ENCODE data around the gene RABEPK.
"Not testable (repeated sequence)": the region's sequence is repeated elsewhere in the genome, so short reads cannot be mapped to it uniquely, and the experiment has no call there.

RABEPK gene

DNA sequence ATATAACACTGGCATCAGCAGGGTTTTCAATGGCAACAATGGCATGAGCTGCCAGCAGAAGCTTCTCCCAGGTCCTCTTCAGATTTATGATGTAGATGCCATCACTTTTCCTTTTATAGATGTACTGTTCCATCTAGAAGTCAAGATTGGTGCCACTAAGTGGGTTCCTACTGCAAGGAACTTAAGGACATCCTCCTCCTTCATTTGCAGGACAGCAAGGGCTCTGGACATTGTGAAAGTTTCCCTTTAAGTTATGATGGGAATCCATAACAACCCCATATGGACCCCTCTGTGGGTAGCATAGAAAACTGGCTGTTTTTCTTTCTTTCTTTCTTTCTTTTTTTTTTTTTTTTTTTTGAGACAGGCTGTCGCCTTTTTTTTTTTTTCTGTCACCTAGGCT is 4.8 kb upstream of the RABEPK start:
- not testable (repeated sequence) for DNase-seq (ENCODE audit: low read depth)

DNA sequence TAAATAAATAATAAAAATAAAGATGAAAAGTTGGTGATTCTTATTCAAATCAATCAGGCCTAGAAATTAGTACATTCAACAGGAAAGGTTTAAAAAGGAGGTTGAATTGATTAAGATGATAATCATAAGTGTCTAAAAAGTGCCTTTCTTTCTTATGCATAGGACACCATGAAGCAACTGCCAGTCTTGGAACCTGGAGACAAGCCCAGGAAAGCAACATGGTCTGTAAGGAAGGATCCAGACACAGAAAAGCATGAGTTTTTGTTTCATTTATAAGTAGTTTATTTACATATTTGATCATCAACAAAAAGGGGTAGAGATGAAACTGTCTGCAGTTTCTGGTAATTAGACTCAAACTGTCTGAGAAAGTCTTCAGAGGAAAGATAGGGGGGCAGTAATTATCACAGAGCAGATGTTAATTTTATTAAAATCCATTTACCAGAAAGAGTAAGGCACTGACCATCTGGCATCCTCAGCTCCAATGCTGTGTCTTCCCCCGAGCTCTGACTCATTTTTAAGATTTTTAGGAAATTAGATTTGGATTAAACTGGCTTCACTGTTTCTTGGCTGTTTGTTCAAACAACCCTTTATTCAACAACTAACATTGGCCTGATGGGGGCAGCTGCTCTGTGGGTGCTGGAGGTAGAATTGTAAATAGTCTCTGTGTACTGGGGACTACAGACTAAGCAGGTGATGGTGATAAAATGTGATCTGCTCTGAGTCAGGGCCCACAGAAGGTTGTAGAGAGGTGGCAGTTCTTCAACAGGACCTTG is 2.7 kb downstream of the RABEPK start:
- DNase-seq (ENCODE audit: low read depth), result no peak

DNA sequence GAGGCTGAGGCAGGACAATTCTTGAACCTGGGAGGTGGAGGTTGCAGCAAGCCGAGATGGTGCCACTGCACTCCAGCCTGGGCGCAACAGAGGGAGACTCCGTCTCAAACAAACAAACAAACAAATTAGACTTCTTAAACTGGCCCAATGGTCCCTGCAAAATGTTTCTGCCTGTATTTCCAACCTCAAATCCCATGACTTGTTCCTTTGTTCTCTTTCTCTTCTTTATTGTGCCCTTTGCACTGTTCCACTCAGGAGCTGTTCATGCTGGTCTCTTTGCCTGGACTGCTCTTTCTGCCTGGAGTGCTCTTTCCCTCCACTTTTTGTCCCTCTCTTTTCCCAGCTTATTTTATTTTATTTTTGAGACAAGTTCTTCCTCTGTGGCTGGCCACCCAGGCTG is 4.1 kb downstream of the RABEPK start:
- DNase-seq (ENCODE audit: low read depth), result no peak

DNA sequence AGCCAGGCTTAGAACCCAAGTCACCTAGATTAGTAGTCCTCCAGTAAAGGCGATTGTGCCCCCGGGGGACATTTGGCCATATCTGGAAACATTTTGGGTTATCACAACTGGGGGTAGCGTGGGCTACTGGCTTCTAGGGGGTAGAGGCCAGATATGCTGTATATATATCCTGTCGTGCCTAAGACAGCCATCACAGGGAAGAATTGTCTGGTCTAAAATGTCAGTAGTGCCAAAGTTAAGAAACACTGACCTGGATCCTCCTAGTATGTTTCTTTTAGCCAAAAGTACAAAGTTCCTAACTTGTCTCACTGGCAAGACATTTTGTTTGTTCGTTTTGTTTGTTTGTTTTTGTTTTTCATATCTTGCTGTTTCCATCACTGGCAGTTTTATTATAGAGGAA is 13.8 kb downstream of the RABEPK start:
- no peak for DNase-seq (ENCODE audit: low read depth)

DNA sequence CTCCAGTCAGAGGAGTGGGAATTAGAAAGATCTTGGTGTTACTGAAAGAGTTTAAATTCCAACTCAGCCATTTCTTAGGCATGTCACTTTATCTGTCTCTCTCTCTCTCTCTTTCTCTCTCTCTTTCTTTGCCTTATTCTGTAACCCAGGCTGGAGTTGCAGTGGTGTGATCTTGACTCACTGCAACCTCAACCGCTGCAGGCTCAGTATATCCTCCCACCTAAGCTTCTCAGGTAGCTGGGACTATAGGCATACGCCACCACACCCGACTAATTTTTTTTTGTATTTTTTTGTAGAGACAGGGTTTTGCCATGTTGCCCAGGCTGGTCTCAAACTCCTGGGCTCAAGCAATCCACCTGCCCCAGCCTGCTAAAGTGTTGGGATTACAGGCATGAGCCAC is 18.3 kb downstream of the RABEPK start:
- DNase-seq (ENCODE audit: low read depth), result no peak

DNA sequence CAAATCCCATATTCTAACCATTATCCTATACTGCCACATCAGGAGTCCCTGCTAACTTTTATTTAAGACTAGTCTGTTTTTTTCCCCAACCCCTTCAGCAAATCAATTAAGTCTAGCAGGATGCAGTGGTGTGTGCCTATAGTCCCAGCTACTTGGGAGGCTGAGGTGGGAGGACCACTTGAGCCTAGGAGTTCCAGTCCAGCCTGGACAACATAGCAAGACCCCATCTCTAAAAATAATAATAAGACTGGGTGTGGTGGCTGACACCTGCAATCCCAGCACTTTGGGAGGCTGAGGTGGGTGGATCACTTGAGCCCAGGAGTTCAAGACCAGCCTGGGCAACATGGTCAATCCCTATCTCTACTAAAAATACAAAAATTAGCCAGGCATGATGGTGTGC is 24.5 kb downstream of the RABEPK start:
- DNase-seq (ENCODE audit: low read depth), result not testable (repeated sequence)

DNA sequence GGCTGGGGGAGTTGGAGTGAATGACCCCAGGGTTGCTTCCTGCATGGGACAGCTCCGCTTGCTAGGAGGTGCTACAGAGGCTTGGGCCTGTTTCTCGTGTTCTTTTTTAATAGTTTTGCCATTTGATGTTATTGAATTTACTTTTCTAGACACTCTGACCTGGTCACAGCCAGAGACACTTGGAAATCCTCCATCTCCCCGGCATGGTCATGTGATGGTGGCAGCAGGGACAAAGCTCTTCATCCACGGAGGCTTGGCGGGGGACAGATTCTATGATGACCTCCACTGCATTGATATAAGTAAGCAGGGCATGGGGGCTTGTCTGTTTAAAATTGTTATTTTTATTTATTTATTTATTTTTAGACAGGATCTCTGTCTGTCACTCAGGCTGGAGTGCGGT is 27.4 kb downstream of the RABEPK start:
- no peak for DNase-seq (ENCODE audit: low read depth)

DNA sequence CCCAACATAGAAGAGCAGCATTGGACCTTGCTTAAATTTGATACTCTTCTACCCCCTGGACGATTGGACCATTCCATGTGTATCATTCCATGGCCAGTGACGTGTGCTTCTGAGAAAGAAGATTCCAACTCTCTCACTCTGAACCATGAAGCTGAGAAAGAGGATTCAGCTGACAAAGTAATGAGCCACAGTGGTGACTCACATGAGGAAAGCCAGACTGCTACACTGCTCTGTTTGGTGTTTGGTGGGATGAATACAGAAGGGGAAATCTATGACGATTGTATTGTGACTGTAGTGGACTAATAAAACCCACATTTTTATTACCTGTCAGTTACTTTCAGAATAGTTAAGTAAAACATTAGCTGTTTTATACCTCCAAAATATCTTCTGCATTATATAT is 33.3 kb downstream of the RABEPK start:
- no peak for DNase-seq (ENCODE audit: low read depth)

DNA sequence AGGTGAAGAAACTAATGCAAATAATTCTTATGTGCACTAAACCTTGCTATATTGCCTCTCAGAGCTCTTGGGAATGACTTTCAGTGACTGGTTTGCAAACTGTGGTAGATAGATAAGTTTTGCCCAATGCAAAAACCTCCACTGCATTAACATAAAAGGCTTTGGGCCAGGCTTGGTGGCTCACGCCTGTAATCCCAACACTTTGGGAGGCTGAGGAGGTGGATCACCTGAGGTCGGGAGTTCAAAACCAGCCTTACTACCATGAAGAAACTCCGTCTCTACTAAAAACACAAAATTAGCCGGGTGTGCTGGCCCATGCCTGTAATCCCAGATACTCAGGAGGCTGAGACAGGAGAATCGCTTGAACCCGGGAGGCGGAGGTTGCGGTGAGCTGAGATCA is 33.8 kb downstream of the RABEPK start:
- not testable (repeated sequence) for DNase-seq (ENCODE audit: low read depth)

DNA sequence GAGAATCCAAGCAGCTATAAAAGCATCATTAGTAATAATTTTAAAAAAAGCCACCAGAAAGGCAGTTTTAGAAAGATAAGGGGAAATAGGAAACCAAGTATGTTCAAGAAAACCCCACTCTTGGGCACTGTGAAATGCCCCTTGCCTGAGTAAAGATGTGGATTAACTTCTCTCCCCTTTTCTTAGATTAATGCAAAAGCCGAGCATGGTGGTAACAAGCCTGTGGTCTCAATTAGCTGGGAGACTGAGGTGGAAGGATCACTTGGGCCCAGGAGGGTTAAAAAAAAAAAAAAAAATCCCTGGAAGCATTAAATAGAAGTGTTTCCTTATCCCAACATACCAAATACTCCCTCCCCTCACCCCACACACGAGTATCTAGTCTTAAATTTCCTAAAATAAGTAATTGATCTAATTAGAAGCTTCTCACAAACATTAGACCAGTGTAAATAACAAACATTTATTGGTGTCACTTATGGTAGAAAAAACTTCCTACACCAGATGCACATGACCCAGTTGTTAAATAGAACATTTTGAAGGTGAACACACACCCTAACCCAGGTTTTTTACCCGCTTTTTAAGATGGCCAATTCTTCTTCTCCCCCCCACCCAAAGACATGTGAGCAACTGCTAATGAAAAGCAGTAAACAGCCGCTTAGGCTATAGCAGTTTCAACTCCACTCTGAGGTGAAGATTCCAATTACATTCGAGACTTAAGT is 35.6 kb downstream of the RABEPK start:
- DNase-seq (ENCODE audit: low read depth), result no peak

DNA sequence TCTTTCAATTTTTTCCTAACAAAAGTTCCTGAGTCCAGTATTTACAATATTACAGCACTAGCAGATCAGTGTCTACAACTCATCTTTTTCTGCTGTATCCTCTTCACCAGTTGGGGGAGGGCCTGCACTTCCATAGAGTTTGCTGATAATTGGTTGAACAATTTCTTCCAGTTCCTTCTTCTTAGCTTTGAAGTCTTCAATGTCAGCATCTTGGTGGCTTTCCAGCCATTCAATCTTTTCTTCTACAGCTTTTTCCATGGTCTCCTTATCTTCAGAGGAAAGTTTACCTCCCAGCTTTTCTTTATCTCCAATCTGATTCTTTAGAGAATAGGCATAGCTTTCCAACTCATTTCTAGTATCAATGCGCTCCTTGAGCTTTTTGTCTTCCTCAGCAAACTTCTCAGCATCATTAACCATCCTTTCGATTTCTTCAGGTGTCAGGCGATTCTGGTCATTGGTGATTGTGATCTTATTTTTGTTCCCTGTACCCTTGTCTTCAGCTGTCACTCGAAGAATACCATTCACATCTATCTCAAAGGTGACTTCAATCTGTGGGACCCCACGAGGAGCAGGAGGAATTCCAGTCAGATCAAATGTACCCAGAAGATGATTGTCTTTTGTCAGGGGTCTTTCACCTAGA is 36.3 kb downstream of the RABEPK start:
- not testable (repeated sequence) for DNase-seq (ENCODE audit: low read depth)

DNA sequence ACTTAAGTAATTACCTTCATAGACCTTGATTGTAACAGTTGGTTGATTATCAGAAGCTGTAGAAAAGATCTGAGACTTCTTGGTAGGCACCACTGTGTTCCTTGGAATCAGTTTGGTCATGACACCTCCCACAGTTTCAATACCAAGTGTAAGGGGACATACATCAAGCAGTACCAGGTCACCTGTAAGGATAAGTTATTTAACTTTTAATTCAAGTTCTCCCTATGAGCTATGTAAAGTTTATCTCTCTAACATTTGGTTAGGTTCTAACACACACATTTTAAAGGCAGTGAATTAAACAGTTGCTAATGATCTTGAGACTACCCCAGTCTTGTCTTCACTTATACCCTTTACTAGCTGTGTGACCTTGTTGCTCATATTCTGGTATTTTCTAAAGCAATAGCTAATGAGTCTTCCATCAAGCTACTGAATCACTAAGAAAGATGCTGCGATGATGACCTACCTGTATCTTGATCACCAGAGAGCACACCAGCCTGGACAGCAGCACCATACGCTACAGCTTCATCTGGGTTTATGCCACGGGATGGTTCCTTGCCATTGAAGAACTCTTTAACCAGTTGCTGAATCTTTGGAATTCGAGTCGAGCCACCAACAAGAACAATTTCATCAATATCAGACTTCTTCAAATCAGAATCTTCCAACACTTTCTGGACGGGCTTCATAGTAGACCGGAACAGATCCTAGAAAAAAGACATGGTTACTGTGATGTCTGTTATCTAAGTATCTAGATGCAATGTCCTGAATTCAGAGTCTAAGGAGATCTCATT is 38.0 kb downstream of the RABEPK start:
- DNase-seq (ENCODE audit: low read depth), result no peak

DNA sequence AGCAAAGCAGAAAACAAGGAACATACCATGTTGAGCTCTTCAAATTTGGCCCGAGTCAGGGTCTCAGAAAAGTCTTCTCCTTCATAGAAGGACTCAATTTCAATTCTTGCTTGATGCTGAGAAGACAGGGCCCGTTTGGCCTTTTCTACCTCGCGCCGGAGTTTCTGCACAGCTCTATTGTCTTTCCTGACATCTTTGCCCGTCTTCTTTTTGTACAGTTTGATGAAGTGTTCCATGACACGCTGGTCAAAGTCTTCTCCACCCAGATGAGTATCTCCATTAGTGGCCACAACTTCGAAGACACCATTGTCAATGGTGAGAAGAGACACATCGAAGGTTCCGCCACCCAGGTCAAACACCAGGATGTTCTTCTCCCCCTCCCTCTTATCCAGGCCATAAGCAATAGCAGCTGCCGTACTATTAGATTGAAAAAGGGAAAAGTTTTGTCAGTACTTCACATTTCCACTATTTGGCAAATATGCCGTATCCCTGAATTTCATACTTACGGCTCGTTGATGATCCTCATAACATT is 38.6 kb downstream of the RABEPK start:
- DNase-seq (ENCODE audit: low read depth), result no peak

DNA sequence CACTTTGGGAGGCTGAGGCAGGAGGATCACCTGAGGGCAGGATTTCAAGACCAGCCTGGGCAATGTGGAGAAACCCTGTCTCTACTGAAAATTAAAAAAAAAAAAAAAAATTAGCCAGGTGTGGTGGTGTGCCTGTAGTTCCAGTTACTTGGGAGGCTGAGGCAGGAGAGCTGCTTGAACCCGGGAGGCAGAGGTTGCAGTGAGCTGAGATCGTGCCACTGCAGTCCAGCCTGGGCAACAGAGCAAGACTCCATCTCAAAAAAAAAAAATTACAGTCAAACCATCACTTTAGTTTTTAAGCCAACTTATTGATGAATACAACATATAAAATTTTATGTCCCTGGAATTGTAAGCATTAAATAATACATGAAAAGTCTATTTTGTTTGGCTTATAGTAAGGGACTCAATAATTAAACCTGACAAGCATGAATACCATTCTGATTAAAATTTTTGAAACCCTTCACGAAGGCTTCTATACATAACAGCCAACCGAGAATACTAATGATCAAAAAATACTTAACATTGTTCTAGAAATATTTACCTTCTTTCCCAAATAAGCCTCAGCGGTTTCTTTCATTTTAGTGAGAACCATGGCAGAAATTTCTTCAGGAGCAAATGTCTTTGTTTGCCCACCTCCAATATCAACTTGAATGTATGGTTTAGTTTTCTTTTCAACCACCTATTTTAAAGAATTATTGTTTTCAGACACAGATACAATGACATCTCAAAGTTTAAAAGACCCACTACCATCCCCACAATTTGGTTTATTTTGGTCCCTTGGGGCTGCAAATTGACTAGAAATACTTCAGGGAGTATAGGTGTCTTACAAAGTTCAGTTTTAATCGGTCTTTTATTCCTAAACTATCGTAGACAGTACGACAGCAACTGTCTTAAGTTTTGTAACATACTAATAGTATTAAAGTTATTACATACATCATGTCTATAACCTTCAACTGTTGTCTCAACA is 39.6 kb downstream of the RABEPK start:
- no peak for DNase-seq (ENCODE audit: low read depth)

DNA sequence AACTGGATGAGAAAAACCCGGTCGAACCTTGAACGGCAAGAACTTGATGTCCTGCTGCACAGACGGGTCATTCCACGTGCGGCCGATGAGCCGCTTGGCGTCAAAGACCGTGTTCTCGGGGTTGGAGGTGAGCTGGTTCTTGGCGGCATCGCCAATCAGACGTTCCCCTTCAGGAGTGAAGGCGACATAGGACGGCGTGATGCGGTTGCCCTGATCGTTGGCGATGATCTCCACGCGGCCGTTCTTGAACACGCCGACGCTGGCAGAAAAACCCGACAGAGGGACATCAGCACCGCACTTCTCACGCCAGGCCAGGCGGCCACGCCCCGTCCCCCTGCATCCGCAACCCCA is 40.3 kb downstream of the RABEPK start:
- no peak for DNase-seq (ENCODE audit: low read depth)

DNA sequence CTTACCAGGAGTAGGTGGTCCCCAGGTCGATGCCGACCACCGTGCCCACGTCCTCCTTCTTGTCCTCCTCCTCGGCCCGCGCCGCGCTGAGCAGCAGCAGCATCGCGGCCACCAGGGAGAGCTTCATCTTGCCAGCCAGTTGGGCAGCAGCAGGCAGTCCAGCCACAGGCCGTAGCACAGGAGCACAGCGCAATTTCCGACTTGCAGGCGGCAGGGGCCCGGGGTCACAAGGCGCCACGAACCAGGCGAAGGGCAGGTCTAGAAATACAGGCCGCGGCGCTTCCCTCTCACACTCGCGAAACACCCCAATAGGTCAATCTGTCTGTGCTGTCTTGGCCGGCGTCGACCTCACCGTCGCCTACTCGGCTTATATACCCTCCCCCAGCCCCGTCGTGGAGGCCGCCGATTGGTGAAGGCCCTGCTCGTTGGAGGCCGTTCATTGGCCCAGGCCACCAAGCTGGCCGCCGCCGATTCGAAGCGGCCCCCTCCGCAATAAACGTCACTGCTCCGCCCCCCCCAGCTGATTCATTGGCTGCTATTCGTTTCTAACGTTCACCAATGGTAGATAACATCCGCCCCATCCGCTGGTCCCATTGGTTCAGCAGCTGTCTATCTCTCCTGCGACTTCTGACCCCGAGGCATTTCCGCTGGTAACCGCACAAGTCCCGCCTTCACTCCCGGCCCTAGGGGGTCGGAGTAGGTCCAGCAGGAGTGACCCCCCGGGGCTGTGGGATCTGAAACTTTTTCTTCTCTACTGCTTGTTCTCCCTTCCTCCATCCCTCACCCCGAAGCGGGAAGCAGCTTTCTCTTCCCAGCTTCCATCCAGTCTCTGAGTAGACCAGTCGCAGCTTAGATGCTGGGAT is 40.9 kb downstream of the RABEPK start, which contains the start of gene HSPA5:
Gene HSPA5, minus strand, starts transcription at position 344 of the 863 bp plus-strand sequence. Its CDS starts 217 bp downstream, at position 127.
- DNase-seq (ENCODE audit: low read depth), result peak; percentile 100

DNA sequence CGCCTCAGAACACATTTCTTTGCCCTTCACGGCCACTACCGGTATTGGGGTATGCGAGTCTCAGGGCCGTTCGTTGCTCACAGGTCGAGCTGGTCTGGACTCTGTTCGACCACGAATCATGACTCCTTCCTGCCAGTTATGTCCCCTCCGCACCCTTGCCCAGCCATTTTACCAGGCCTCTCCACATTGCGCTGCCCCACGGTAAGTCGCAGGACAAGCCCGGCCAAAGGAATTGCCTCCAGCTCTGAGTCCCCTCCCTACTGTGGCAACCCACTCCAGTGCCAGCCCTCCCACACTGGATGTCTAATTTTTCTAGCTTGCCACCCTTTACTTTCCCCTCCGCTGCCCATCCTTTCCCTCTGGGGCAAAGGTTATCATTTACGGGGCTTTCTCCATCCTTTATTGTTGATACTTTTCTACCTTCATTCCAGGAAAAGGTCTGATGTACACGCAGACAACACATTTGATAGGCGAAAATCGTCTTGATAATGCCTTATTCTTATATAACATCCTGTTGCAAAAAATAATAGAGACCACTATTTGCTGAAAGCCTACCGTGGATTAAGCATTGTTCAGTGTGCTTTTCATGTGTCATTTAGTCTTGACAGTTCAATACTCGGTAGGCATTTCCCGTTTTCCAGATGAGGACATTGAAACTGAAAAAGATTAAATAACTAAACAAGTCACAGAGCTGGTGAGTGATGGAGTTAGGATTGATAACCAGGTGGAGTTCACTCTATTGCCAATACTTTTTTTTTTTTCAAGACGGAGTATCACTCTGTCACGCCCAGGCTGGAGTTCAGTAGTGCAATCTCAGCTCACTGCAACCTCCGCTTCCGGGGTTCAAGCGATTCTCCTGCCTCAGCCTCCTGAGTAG is 41.8 kb downstream of the RABEPK start:
- DNase-seq (ENCODE audit: low read depth), result no peak

DNA sequence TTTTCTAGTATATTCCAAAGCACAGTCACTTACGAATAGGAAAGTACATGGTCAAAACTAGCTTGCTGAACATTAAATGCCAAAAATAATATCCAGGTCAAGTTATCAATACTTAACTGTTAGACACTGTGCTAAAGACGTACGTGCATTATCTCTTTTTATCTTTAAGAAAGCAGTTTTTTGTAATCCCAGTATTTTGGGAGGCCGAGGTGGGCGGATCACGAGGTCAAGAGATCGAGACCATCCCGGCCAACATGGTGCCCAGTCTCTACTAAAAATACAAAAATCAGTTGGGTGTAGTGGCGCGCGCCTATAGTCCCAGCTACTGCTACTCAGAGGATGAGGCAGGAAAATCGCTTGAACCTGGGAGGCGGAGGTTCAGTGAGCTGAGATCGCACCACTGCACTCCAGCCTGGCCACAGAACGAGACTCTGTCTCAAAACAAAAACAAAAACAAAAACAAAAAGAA is 43.5 kb downstream of the RABEPK start:
- DNase-seq (ENCODE audit: low read depth), result no peak

DNA sequence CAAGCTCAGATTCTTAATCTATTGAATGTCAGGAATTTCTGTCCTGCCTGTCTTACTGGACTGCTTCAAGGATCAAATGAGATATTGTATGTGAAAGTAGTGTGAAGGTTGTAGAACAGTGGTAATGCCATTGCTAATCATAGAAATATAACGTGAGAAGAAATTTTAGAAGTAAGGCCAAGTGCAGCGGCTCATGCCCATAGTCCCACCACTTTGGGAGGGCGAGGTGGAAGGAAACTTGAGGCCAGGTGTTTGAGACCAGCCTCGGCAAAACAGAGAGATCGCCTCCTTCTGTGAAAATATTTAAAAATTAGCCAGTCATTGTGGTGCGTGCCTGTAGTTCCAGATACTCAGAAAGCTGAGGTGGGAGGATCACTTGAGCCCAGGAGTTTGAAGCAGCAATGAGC is 45.9 kb downstream of the RABEPK start:
- no peak for DNase-seq (ENCODE audit: low read depth)
